RKO (cell line): ENCODE data around the gene PAPPA2.
"Not testable (repeated sequence)": the region's sequence is repeated elsewhere in the genome, so short reads cannot be mapped to it uniquely, and the experiment has no call there.

ENCODE experiments used
- DNase-seq: peaks from one replicate; pipeline ENCODE4 v3.0.0-alpha.2; 2016; ENCODE audit warnings: low spot score

PAPPA2 gene

GRCh38 chr1:176551146-176551545 is 88.2 kb downstream of the PAPPA2 start:
- no peak for DNase-seq

- DNase-seq: no peak
Measured at GRCh38 chr1:176552217-176552991, 89.4 kb downstream of the PAPPA2 start.

GRCh38 chr1:176552999-176553398 is 90.0 kb downstream of the PAPPA2 start:
- no peak for DNase-seq

GRCh38 chr1:176556288-176556687 is 93.3 kb downstream of the PAPPA2 start:
- DNase-seq: no peak

- no peak for DNase-seq
Measured at GRCh38 chr1:176557543-176558258, 94.7 kb downstream of the PAPPA2 start.

- DNase-seq: no peak
Measured at GRCh38 chr1:176558561-176558960, 95.6 kb downstream of the PAPPA2 start.

GRCh38 chr1:176559474-176559873 is 96.5 kb downstream of the PAPPA2 start:
- DNase-seq: no peak

- DNase-seq: peak; percentile 58
Measured at GRCh38 chr1:176559878-176560277, 96.9 kb downstream of the PAPPA2 start.

GRCh38 chr1:176560681-176561080 is 97.7 kb downstream of the PAPPA2 start:
- DNase-seq: no peak

- not testable (repeated sequence) for DNase-seq
Measured at GRCh38 chr1:176561761-176562160, 98.8 kb downstream of the PAPPA2 start.

- no peak for DNase-seq
Measured at GRCh38 chr1:176566004-176566975, 103.3 kb downstream of the PAPPA2 start.

GRCh38 chr1:176567190-176567794 is 104.3 kb downstream of the PAPPA2 start:
- peak; percentile 13 for DNase-seq

- no peak for DNase-seq
Measured at GRCh38 chr1:176568185-176568584, 105.2 kb downstream of the PAPPA2 start.

GRCh38 chr1:176574756-176575155 is 111.8 kb downstream of the PAPPA2 start:
- DNase-seq: no peak

GRCh38 chr1:176575991-176576390 is 113.0 kb downstream of the PAPPA2 start:
- DNase-seq: no peak

GRCh38 chr1:176576670-176577069 is 113.7 kb downstream of the PAPPA2 start:
- no peak for DNase-seq

- DNase-seq: no peak
Measured at GRCh38 chr1:176577646-176578197, 114.7 kb downstream of the PAPPA2 start.

GRCh38 chr1:176579087-176579486 is 116.1 kb downstream of the PAPPA2 start:
- DNase-seq: no peak

GRCh38 chr1:176595217-176595616 is 132.2 kb downstream of the PAPPA2 start:
- no peak for DNase-seq

GRCh38 chr1:176601348-176601747 is 138.4 kb downstream of the PAPPA2 start:
- DNase-seq: no peak

- DNase-seq: no peak
Measured at GRCh38 chr1:176602388-176603004, 139.5 kb downstream of the PAPPA2 start.
